Measurements from ENCODE around the gene IL3. TPM values are rescaled to one million over a fixed set of nuclear protein-coding genes. Genes with fewer than 3 reads are reported as not detected.

IL3 gene, protein sequence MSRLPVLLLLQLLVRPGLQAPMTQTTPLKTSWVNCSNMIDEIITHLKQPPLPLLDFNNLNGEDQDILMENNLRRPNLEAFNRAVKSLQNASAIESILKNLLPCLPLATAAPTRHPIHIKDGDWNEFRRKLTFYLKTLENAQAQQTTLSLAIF
- not detected for polyA plus RNA-seq (ENCODE audit: insufficient read length in 10 of 10)
- long read RNA-seq, donor 1: 0 reads
- long read RNA-seq, donor 2: 0 reads
- long read RNA-seq, donor 3: 0 reads
- long read RNA-seq, donor 4: 0 reads
- long read RNA-seq, donor 5: 0 reads
- long read RNA-seq, donor 6: 0 reads
- long read RNA-seq, donor 7: 0 reads
- long read RNA-seq, donor 8: 0 reads
- long read RNA-seq, donor 9: 0 reads

DNA sequence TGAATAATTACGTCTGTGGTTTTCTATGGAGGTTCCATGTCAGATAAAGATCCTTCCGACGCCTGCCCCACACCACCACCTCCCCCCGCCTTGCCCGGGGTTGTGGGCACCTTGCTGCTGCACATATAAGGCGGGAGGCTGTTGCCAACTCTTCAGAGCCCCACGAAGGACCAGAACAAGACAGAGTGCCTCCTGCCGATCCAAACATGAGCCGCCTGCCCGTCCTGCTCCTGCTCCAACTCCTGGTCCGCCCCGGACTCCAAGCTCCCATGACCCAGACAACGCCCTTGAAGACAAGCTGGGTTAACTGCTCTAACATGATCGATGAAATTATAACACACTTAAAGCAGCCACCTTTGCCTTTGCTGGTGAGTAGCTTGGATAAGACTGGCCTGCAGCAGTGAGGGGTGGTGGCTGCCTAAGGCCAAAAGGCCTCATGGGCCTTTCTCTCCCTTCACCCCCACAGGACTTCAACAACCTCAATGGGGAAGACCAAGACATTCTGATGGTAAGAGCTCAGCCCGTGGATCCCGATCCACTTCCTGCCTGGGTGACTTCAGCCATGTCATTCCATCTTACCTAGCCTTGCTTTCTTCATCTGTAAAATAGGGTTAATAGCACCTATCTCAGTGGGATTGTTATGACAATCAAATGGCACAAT lies at the start of gene IL3:
Gene IL3, plus strand, starts transcription at position 155 of the 661 bp plus-strand sequence. Its CDS starts 52 bp downstream, at position 207.
- no peak for DNase-seq

DNA sequence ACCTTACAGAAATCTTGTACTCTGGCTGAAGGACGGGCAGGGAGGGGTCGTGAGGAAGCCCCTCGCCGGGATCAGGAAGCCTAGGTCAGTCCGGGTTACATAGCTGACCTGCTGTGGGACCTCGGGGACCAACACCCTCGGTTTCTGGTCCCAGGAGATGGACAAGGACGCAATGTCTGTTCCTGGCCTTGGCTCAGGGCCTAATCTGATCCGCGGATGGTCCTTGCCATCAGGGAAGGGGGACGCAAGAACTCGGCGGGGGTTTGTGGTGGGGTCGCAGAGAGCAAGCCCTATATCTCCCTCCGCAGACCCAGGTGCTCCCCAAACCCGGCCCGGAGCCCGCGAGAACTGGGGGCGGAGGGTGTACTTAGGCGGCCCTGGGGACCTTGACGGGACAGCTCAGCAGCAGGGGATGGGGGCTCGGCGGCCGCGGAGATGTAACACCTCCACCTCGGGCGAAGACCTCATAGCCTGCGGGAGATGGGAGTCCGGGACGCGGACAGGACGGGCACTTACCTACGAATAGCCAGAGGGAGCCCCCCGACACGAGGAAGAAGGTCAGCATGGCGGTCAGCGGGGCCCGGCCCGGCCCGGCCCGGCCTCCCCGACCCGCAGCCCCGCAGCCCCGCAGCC lies 49.4 kb upstream of the IL3 start:
- no peak for DNase-seq

DNA sequence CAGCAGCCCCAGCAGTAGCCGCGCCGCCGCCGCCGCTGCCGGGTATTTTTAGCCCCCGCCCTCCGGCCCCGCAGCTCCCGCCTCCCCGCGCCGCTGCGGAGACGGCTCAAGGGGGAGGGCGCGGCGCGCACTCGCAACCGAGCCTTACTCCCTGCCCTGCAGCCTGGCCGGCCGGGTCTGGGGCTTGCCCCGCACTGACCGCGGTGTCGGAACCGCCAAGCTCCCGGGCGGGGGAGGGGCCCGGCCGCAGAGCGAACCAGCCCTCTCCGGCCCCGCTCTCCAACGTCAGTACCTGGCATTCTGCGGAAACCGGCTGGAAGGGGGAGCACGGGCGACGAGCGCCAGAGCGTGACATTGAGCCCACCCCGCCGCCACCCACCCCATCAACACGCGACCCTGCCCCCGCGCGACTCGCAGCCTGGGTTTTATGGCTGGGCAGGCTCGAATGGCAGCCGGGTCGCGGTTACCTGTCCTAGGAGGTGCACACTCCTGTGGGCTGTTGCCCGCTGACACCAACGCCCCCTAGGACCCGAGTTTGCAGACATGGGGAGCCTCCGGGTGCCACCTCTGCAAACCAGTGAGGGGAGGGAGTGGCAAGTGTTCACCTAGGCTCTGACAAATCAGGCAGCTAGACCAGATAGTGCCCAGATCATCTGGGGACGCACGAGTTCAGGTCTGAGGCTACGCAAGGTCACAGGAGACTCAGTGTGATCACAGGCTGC lies 48.7 kb upstream of the IL3 start, which contains the start of gene ACSL6:
Gene ACSL6, minus strand, starts transcription at position 37 of the 722 bp plus-strand sequence. CDS start 105 bp downstream, outside the sequence.
- DNase-seq: no peak

DNA sequence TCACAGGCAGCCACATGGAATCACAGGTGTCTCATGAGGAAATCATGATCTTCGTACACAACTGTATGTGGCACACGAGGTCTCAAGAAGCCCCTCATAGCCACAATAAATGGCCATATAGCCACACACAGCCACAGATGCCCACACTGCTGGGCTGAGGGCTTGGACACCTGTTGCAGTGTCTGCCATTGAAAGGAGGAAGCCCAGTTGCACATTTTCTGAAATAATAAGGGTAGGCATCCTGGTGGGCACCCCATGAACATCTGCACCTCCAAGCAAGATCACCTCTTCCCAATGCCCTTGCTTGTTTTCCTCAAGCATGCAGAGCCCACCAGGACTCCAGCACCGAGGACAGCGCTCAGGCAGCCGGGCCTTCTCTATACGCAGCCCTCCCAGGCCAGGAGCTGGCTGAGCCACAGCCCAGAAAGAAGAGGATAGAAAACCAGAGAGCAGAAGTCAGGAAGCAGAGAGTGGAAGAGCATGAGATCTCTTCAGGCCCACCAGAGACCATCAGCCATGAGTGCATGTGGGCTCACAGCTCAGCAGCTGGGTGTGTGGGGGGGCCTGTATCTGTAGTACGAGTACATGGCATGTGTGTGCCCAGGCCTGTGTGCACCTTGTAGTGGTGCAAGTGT lies 48.0 kb upstream of the IL3 start:
- DNase-seq: peak; percentile 52 to 88 (median 82)

DNA sequence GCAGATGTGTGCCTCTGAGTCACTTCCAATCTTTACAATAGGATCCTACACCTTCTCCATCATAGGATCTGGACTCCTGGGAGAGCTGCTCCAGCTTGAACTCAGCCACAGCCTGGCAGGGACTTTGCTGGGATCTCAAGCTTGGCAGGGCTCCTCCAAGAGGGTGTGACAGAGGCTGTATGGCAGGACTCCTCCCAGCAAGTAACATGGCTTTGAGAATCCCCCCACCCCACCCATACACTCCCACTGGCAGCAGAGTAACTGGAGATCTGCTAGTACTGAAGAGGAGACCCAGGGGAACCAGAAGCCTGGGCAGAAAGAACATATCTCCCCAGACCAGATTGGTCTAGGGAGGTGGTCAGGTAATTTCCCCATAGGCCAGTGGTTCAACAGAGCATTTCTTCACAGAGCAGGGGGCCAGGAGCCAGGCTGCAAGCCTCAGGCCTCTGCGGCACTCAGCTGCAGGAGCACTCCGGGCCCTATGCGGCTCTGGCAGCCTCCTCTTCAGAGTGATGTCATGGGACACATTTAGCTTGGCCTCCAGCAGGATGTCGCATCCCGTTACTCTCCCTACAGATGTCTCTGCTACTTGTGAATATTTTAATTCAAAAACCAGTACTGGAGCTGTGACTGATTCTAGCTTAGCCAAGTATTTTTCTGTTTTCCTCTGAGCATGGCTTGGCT lies 47.3 kb upstream of the IL3 start:
- no peak for DNase-seq

DNA sequence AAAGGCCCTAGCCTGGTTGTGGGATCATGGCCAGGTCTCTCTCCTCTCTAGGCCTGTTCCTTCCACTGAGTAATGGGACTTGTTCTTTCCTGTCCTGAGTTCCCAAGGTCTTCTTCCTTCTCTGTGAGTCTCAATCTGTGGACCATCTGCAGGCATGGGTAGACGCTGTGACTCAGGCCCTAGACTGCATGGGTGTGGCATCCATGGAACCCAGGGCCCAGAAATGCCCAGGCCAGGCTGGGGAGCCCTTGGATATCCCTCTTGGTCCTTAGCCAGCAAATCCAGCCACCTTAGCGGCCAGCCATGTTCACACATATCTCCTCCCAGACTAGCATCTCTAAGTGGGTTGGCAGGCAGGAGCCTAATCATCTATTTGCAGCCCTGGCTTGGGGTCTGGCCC lies 46.7 kb upstream of the IL3 start:
- no peak for DNase-seq

DNA sequence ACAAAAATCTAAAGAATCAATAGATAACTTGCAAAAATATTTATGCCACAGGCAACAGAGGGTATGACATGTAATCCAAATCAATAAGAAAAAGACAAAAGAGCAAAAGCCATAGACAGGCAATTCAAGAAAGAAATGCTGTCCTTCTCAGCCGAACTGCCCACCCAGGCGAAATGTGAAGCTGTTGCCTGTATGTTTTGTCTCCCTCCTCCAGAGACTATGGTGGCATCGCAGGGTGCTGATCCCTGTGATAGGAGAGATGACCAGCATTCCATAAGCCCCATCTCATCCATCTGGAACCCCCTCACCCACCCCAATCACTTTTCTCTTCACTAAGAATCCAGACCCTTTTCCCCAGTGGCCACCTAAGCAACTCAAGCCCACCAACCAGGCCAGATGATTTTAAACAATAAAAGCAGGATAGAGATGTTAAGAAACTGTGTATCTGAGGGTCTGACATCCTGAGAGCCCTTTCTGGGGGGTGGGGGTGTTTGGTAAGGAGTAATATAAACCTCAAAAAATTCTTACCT lies 43.7 kb upstream of the IL3 start:
- DNase-seq: no peak

DNA sequence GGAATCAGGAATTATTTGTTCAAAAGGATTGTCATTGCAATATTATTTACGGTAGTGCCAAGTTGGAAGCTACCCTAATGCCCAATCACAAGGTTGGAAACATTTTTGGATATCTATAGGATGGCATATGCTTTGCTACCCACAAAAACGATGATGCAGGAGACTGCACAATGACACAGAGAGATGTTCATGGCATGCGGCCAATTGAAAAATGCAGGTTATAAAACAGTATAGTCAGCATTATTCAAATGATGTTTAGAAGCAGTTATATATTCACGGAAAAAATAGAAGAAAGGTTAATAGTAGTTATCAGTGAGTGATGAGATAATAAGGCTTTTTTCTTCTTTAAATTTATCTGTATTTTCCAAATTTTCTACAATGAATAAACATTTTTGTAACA lies 43.1 kb upstream of the IL3 start:
- no peak for DNase-seq

DNA sequence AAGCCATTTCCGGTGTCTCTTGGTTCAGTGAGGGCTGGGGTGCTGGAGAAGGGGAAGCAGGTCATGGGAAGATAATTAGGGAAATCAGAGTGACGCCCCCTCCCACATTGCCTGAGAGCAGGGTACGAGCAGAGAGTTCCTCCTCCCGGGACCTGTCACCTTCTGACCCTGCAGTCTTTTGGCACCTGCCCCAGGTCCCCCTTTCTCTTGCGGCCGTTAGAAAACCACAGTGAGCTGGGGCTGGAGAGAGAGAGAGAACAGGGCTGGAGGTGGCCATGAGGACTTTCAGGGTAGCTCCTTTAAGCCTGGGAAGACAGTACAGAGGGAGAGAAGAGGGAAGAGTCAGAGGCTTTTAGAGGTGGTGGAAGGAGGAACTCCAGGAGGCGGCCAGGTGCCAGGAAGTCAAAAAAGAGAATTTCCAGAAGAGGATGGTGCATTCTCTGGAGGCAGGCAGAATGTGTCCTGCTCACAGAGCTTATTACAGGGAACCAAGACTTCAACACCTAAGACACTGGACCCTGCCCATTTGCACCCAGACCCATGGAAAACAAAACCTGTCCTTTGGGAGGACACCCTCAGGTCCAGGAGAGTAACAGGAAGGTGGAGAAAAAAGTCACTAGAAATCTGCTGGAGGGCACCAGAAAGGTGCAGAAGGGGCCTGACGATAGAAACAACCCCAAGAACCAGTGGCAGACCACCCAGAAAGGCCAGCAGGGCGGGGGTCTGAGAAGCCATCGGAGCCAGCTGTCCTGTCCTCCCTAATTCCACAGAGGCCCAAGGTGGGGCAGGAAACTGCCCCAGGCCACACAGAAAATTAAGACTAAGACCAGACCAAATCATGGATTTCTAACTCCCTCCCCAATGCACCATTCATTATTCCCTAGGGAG lies 42.5 kb upstream of the IL3 start:
- no peak for DNase-seq

DNA sequence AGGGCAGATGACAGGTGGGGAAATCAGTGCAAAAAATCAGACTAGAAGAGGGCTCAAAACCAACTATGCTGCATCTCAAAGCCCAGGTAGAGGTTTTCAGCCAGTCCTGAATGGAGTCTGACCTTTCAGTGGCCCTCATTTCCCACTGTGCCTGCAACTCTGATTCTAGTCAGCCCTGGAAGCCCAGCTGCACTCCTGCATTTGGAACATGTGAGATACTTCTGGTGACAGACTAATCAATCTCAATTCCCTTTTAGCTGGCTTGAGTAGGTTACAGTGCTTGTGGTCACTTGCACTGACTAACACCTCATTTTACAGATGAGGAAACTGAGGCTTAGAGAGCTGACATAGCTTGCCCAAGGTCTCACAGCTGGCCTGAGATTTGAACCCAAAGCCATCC lies 41.1 kb upstream of the IL3 start:
- no peak for DNase-seq

DNA sequence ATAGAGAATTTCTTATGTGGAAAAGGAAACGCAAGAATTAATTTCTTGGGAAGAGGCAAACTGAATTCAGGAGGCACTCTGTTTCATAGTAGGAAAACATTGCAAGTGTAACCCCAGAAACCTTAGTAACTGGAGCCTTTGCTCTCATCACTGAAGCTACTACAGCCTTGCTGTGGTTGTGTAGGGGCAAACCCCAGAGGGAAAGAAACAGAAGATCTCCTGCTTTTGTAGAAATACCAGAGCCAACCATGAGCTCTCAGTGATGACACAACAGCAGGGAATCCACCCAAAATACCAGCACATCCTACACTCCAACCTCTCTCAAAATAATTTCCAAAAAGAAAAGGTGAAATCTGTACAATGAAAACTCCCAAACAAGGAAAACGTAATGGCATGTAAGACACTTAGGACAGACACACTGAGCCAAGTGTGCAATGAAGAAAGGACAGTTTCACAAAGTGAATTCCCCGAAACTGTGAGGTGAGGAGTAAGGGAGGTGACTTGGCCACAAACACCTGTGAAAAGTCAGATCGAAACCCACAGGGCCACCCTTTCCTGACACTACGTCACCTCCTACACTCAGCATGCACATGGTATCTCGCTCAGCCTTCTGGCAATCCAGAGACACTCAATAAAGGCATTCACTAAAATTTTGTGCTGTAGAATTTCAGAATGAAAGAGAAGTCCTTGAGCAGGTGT lies 40.4 kb upstream of the IL3 start:
- no peak for DNase-seq

DNA sequence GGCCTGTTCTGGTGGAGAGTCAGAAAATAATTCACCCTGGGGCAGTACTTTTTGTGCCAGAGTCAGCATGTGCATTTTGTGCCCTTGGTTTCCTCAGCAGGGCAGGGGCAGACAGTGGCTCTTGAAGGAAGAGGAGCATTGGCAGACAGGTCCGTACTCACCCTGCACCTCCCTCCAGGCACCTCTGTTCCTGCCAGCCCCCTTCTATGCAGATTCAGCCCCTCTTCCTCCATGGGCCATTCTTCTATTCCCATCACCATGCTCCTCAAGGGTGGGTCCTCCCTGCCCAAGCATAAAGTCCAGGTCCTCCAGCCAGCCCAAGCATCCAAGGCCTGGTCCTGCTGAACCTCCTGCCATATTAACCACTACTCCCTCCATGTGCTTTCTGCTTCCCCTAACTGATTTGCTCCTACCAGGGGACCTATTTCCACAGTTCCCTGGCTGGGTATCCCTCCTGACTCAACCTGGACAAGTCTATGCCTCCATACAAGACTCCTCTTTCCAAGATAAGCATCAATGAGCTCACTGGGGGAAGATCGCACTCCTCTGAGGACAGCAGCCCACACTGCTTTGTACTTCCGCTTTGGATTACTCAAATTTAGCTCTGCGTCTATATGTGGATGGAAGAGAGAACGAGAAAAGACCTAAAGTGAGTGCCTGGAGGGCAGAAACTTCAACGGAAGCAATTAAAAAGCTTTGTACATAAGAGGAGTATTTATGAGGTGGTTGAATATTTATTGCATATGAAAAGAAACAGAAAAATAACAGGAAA lies 39.7 kb upstream of the IL3 start:
- DNase-seq: no peak

DNA sequence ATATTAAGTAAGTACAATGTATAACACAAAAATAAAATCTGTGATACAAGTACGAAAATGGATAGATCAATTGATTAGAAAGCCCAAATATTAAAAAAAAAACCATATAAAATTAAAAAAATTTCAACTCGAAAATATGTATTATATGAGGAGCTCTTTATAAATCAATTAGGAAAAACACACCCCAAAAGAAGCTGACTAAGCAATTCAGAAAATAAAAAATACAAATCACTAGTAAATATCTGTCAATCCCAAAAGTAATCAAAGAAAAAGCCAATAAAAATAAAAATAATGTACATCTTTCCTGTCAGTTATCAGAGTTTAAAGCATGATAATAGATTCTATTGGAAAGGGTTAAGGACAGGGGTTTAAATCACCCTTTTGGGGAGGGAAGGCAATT lies 38.8 kb upstream of the IL3 start:
- no peak for DNase-seq

DNA sequence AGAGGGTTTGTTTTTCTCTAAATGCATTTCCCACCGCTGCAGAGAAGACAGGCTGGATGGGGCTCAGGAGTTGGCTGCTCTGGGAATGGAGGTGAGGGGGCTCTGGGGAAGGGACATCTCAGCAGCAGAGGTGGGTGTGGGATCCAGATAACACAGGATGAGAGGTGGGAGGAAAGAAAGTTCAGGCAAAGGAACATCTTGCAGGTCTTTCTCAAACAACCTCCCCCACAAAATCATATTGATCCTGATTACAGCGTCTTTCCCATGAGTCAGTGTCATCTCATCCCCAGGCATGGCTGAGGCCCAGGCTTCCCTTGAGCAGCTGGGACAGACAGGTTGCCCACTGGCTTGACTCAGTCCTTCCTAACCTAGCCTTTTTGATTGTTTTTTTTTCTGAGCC lies 37.7 kb upstream of the IL3 start:
- DNase-seq: no peak

DNA sequence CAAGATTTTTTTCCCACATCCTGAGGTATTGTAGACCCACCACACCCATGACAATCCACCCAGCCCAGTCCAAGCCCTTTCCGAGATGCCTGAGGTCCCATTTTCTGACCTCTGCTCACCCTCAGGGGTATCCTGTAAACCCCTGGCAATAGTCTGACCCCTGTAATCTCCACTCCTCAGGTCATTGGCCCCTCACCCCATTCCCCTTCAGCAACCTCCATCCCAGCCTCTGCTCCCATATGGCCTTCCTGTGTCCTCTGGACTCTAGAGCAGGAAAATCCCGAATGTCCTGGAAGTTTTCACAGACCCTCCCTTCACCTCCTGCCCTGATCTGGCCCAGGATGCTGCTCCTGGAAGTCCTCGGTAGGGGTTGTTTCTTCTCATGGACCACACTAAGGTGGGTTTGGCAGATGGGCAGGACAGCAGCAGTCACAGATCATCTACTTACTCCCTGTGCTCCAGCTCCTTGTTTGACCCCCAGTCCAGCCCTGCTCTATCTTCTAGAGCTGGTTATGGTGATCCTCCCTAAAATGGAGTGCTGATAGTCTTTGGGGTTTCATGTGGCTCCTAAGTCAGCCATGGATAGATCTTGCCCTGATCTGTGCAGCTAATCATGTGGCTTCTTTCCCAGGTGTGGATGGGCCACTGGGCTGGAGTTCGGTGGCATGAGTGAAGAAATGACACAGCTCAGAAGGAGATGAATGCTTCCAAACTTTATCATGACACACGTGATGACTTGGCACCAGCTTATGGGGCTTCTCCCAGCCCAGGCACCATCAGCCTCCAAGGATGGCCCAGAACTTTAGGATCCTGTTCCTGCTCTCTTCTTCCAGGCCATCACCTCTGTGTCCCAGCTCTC lies 37.0 kb upstream of the IL3 start:
- DNase-seq: no peak

DNA sequence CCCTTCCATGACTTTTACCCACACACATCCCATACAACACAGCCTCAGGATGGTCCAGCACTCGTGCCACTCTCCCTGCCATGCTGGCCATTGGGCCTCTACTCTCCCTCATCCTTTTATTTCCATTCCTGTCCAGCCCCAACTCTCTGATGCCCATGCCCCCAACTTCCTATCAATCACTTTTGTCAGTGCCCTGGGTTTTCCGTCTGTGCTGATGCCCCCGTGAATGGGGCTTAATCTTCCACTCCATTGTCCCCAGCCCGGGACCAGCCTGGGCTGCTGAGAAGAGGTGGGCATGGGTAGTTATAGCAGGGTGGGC lies 36.4 kb upstream of the IL3 start:
- no peak for DNase-seq

DNA sequence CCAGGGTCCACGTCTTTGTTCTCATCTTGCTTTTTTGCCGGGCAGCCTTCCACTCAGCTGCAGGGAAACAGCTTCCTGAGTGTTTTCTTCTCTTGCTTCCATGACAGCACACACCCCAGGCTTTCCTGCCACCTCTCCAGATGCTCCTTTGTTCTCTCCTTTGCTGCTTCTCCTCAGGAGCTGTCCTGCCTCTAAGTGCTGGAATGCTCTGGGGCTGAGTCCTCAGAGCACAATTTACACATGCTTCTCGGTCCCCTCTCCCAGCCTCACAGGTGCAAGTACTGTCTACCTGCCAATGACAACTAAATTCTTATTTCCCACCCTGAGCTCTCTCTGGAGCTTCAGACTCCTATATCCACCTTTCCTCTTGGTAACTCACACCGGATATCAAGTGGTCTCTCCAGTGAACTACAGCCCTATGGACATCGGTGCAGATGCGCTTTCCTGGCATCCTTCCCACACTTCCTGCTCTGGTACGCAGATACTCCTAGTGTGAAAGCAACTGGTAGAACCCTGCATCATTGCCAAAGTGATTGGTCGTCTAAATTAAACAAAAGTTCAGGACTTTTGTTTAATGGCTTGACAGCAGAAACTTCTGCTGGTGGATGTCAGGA lies 35.6 kb upstream of the IL3 start:
- DNase-seq: no peak
